ENCODE data around the gene HCFC1R1.

GRCh38 chr16:3063625-3064386 is 40.1 kb upstream of the HCFC1R1 start:
- TF ChIP-seq, protein P1, sequence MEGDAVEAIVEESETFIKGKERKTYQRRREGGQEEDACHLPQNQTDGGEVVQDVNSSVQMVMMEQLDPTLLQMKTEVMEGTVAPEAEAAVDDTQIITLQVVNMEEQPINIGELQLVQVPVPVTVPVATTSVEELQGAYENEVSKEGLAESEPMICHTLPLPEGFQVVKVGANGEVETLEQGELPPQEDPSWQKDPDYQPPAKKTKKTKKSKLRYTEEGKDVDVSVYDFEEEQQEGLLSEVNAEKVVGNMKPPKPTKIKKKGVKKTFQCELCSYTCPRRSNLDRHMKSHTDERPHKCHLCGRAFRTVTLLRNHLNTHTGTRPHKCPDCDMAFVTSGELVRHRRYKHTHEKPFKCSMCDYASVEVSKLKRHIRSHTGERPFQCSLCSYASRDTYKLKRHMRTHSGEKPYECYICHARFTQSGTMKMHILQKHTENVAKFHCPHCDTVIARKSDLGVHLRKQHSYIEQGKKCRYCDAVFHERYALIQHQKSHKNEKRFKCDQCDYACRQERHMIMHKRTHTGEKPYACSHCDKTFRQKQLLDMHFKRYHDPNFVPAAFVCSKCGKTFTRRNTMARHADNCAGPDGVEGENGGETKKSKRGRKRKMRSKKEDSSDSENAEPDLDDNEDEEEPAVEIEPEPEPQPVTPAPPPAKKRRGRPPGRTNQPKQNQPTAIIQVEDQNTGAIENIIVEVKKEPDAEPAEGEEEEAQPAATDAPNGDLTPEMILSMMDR (IDR thresholded peaks at IDR 0.05; ENCODE audit: low read length), result no peak
- TF ChIP-seq EZH2 (optimal IDR thresholded peaks at IDR 0.05; ENCODE audit: low read depth, low read length), result no peak
- TF ChIP-seq EZH2phosphoT487 (IDR thresholded peaks at IDR 0.05; ENCODE audit: low read length), result no peak
